ENCODE data around the gene FAM9C. TPM values are rescaled to one million over a fixed set of nuclear protein-coding genes. Genes with fewer than 3 reads are reported as not detected.

FAM9C gene
- polyA plus RNA-seq, 4 donors = 0.12 to 0.79 (median 0.45) TPM

DNA sequence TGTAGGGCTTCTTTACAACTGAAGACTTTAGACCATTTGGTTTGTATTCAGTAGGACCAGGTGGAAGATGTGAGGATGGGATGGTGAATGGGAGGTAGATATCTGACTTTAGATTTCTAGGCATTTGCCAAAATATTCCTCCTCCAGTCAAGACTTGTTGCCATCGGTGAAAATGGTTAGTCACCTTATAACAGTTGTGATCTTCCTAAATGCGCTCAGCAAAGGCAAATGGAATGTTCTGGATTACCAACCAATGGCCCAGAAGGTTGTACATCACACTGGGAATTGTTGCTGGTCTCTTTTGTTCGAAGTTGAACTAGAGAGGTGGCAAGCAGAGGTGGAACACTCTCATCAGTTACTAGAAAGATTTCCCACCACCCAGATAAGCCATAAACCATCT lies 35.6 kb downstream of the FAM9C start:
- DNase-seq (ENCODE audit: low read depth in 4 of 4, low spot score in 3 of 4) = no peak

DNA sequence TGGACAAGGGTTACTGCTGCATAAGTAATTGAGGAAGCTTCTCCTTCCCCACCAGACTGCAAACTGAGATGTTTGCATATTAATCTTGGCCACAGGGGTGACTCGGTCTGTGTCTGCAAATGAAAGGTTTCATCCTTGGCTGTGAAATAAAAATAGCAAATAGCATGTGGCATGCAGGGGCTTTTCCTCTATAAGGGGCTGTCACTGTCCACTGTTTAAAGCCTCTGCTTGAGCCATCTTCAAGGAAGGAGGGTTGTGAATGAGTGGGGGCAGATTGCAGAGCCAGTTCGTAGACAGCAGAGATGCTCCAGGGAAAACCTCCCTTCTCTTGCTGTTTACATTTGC lies 36.3 kb downstream of the FAM9C start:
- no peak for DNase-seq (ENCODE audit: low read depth in 4 of 4, low spot score in 3 of 4)

DNA sequence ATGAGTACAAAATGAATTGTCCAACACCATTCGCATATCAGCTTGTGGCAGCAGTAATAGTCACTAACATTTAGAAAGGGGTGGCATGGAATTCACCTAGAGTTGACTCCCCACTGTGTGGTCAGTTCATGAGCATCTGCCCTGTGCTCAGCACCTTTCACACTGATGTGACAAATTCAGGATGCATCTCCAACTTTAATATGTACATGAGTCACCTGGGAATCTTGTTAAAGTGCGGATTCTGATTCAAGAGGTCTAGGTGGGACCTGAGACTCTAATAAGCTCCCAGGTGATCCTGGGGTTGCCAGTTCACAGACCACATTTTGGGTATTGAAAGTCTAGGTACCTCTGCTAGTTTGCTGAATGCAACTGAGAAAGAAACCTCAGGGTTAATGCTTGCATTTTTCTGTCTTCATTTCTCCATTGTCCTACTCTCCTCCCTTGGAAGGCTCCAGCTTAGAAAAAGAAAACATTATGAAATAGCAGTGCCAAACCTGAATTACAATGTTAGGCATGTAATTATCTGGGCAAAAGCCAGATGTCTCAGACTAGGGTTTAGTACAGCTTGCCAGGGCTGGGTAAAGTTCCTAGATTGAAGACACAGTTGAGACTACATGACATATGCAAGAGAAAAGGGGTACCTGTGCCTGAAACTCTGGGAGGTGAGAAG lies 36.8 kb downstream of the FAM9C start:
- no peak for DNase-seq (ENCODE audit: low read depth in 4 of 4, low spot score in 3 of 4)

DNA sequence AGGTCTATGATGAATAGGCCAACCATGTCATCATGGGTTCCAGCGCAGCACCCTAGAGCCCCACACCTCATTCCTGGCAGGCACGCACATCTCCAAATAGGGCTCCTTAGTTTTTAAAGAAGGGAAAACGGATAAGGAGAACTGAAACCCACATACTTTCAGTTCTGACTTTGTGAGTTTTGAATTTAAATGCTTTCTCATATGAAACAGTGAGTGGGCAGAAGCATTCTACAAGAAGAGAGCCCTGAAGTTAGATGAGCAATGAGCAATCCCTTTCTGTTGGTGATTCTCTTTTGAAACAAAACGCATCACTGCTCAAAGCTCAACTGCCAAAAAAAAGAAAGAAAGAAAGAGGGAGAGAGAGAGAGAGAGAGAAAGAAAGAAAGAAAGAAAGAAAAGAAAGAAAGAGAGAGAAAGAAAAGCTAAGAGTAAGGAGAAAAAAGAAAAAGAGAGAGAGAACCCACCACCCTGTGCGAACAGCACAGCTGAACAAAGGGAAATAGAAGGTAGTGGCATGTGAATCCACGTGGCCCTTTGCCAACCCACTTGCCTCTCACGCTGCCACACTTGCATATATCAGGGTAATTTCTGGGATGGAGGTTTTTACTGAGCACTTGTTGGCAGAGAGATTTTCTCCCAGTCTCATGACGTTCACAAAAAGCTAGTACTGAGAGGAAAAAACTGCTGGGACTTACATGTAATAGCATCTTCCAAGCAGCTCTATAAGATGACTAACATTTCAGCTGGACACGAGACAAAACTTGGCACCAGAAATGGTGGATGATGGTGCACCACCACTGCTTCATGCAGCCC lies 38.6 kb downstream of the FAM9C start:
- no peak for DNase-seq (ENCODE audit: low read depth in 4 of 4, low spot score in 3 of 4)

DNA sequence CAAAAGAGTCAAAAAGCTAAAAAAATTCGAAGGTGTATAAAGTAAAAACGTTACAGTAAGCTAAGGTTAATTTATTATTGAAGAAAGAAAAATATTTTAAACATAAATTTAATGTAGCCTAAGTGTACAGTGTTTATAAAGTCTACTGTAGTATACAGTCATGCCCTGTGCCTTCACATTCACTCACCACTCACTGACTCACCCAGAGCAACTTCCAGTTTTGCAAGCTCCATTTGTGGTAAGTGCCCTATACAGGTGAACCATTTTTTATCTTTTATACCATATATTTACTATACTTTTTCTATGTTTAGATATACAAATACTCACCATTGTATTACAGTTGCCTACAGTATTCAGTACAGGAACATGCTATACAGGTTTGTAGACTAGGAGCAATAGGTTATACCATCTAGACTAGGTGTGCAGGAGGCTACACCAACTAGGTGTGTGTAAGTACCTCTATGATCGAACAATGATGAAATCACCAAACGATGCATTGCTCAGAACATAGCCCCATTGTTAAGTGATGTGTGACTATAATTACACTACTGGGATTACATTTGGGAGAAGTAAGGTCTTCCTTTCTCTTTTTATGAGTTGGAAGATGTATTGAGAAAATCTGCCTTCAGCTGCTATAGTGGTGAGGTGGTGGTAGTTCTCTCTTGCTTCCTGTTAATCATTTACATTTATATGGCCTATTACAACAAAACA lies 42.3 kb downstream of the FAM9C start:
- DNase-seq (ENCODE audit: low read depth in 4 of 4, low spot score in 3 of 4) = no peak

DNA sequence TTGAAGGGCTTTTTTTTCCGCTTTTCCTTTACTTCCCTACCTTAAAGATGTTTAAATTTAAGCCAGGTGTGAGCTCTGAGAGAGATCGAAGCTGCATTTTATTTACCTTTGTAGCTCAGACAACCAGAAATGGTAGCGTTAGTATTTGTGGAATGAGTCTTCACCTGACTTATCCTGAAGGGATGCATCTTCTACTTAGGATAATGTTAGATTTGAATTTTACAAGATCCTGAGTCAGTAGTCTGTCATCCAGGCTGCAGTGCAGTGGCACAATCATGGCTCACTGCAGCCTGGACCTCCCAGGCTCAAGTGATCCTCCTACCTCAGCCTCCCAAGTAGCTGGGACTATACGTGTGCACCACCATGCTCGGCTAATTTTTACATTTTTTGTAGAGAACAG lies 43.3 kb downstream of the FAM9C start:
- DNase-seq (ENCODE audit: low read depth in 4 of 4, low spot score in 3 of 4) = no peak

DNA sequence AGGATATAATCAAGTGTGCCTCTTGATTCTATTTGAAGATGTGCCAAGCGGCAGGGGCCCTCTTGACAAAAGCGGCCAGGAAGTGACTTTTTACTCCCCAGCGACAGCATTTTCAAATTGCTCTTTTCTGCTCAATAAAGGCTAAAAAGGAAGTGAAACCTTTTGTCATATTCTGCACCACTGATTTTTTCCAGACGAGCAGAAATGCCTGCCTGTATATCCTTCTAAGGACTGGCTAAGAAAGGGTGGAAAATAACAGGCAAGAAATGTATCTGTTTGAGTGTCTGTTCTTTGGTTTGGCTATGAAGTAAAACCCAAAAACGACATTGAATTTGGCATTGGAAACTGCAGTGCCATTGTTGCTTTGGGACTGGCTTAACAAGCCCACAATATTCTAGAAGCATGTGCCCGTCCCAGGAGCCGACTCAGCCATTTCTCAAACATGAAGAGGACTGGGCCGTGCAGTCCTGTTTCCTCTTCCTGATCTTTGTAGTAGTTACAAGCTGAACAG lies 44.1 kb downstream of the FAM9C start:
- no peak for DNase-seq (ENCODE audit: low read depth in 4 of 4, low spot score in 3 of 4)

DNA sequence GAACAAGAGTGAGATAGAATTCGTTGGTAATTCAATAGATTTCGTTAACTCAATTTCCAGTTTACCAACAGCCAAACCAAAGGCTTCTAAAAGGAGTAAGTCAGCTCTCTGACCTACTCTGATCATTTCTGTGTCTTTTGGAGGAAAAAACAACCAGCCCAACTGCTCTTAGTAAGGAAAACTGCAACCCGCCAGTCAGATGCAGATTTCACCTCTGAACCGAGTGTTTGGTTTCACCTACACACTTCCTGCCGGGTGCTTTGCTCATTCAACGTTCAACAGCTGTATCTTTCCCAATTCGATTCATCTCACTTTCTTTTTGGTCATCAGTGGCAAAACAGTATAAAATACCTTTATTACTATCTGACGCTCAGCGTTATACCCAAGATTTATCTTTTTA lies 45.0 kb downstream of the FAM9C start:
- DNase-seq (ENCODE audit: low read depth in 4 of 4, low spot score in 3 of 4) = no peak

DNA sequence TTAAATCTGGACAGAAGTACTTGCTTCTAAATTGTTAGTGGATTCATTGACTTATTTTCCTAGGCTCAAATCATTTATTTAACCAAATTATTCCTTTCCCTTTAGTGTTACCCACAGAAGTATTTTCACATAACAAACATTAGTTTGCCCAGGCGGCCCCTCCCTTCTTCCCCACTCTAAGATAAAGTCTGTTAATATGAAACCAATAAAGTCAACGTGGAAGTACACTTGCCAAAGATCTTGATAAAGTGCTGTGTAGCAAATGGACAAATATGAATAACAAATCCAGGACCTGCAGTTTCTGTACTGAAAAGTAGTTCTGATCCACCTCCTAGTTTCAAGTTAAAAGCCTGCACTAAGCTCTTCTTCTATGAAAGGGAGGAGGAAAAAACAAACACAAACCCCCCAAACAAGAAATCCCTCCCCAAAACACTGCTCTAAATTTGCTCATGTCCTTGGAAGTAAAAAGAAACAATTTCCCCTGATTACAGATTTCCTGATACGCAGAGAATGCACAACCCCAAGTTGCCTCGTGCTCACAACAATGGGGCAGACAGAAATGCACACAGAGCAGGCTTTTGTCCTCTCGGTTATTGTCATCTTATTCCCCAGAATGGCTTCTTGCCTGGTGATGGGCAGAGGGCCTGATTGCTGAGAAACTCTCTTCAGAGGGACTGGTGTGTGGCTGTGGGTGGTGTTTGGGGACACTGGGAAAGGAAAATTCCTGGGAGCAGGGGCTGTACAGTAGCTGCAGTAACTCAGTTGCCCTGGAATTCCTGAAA lies 46.3 kb downstream of the FAM9C start:
- no peak for DNase-seq (ENCODE audit: low read depth in 4 of 4, low spot score in 3 of 4)

DNA sequence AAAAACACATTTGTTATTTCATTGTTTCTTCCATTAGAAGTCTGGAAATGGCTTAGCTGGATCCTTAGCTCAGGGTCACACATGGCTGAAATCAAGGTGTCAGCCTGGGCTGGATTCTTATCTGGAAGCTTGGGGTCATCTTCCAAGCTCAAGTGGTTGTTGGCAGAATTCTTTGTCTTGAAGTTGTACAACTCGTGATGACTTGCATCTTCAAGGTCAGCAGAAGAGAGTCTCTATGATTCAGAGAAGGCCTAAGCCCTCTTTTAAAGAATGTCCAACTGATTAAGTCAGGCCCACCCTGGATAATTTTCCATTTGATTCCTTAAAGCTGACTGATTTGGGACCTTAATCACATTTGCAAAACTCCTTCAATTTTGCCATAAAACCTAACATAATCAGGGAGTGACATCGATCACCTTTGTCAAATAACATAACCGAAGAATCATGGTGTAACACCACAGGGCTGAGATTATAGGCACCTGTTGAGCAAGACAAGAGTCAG lies 47.4 kb downstream of the FAM9C start:
- no peak for DNase-seq (ENCODE audit: low read depth in 4 of 4, low spot score in 3 of 4)

DNA sequence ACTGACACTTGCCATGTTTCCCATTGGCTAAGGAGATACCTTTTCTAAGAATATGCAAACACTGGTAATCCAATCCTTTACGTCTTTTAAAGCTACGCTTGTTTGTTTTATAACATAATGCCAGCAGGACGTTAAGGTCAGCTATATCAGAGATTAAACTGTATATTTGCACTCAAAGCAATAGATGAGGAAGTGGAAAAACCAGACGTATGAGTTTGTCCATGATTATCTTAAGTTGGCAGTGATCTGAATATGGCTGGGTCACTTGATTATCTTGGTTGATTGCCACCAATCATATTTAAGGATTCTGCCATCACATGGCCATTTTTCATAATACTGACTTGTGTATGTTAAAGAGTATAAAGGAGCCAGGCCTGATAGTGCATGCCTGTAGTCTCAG lies 50.1 kb downstream of the FAM9C start:
- no peak for DNase-seq (ENCODE audit: low read depth in 4 of 4, low spot score in 3 of 4)

DNA sequence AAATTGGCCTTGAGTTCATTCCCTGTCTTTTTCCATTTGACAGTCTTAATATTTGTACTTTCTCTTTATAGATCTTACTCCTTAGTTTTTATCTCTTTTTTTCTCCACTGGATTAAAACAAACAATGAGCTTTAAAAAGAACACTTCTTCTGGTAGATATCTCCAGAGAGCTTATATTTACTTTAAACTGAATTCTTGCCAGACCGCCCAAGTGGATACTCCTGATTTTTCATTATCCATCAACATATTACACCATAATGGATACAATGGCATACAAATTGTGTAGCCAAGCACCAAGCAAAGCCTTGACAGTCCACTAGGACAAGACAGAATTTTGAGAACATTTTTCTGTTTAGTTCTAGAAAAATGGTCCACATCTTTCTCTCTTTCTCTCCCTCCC lies 50.6 kb downstream of the FAM9C start:
- DNase-seq (ENCODE audit: low read depth in 4 of 4, low spot score in 3 of 4) = no peak

DNA sequence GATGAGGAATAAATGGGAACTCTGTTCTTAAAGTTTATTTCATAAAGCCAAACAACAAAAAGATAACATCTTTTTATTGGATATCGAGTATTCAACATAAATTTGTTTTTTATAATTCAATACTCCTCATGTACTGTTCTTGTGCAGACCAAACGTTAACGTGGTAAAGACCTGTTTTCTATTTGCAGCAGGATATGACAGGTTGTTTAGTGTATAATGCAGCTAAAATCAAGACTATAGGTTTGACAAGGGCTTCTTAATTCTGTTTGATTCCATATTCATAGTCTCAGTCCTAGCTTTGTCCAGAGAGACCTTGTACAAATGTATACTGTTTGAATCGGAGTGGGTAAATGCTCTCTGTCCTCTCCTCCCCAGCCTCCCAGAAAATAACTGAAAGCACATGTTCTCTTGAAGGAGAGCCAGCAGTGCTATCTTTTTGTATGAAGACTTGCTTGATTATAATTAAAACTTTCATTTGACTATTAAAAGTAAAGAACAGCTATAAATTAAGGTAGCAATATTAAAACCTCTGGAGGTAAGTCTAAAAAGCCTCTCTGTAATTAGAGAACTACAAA lies 51.8 kb downstream of the FAM9C start:
- no peak for DNase-seq (ENCODE audit: low read depth in 4 of 4, low spot score in 3 of 4)

DNA sequence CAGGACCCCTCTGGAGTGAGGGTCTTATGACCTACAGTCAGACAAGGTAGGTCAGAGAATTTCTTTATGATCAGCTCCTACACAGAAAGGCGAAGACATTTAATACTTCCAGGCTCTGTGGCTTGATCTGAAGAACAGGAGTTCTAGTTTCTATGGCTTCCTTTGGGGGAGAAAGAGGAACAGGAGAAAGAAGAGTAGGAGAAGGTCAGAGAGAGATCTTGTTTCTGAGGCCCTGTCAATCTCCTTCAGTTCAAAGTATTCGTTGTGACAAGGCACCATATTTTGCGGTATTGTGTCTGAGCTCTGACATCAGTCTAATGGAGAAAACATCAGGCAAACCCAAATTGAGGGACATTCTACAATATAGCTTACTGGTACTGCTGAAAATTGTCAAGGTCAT lies 52.8 kb downstream of the FAM9C start:
- no peak for DNase-seq (ENCODE audit: low read depth in 4 of 4, low spot score in 3 of 4)

DNA sequence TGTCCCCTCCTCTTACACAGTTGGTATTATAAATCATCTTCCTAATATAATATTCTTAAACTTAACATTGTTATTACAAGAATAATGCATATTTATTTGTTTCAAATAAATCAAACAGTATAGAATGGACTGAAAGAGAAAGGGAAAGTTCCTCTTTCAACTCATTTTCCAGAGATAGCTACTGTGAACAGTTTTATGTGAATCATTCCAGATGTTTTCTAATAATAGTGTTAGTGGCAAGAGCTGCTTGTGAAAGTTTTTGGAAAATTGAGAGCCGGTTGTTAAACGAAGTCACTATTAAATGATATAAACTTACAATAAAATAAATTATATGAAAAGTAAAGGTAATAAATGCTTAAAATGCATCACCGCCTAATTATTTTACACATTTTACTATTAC lies 55.0 kb downstream of the FAM9C start:
- DNase-seq (ENCODE audit: low read depth in 4 of 4, low spot score in 3 of 4) = no peak

DNA sequence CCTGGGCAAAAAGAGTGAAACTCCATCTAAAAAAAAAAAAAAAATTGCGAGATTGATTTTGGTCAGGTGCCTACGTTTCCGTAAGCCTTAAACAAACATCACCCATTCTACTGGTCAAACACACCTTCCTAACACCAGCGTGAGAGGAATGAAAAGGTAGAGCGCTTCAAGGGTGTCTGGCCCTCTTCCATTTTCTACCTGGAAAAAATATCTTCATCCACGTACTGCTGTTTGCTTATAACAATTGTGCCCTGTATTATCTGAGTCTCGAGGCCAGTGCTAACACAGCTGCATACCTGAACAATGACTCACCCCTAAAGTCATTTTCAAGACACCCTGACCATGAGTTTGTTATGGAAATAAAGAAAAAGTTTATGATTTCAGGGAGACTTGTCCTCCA lies 55.6 kb downstream of the FAM9C start:
- DNase-seq (ENCODE audit: low read depth in 4 of 4, low spot score in 3 of 4) = no peak

DNA sequence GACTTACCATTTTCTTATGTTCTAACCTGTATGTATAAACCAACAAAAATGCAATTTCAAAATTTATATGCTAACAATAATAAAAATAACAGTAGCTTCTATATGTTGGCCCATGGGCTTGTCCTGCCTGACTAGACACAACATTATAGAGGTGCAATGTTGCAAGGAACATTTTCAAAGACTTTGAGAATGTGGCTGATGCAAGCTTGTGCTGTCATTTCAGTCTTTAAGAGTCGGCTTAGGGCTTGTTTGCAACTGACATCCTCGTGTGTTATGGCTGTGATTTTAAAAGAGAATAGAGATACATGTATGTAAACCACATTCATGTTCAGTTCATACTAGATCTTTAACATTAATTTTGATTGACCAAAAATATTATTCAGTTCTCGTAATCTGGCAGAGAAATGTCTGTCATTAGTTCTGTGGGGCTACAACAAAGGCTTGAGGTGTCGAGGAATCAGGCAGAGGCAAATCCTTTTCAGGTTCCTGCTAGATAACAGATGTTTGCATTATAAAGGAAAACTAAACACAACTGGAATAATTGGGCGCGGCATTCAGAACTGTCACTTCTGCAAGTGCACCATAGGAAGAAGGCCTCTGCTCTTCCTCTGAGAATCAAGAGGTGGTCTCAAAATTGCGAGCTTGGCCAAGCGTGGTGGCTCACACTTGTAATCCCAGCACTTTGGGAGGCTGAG lies 56.4 kb downstream of the FAM9C start:
- no peak for DNase-seq (ENCODE audit: low read depth in 4 of 4, low spot score in 3 of 4)

DNA sequence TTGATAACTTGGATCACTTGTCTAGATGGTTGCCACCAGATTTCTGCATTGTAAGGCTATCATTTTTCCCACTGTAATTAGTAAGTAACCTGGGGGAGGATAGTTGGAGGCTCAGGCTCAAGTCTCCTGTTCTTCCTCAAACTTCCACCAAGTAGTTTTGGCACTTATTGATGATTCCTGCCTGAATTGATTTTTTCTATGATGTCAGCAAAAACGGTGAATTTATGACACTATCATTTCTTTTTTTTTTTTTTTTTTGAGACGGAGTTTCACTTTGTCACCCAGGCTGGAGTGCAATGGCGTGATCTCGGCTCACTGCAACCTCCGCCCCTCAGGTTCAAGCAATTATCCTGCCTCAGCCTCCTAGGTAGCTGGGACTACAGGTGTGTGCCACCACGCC lies 57.1 kb downstream of the FAM9C start:
- DNase-seq (ENCODE audit: low read depth in 4 of 4, low spot score in 3 of 4) = no peak

DNA sequence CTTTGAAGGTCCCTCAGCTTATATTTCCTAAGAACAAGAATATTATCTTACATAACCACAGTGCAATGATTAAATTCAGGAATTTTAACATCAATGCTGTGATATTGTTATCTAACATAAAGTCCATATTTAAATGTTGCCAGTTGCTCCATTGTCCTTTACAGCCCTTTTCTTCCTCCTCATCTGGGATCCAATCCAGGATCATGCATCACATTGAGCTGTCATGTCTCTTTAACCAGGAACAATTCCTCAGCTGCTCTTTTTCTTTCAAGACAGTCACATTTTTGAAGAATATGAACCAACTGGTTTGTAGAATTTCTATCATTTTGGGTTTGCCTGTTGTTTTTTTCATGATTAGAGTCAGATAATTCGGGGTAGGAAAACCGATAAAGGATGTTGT lies 57.5 kb downstream of the FAM9C start:
- no peak for DNase-seq (ENCODE audit: low read depth in 4 of 4, low spot score in 3 of 4)
